NCI-H1417 treated with DMSO at 0.1 percent for 48 hours (cell line): Measurements from ENCODE around the gene LTK.
"Not testable (repeated sequence)": the region's sequence is repeated elsewhere in the genome, so short reads cannot be mapped to it uniquely, and the experiment has no call there.

Experiments used
- DNase-seq: peaks from one replicate; lab custom pipeline; 2025; lab: John Stamatoyannopoulos, UW

LTK gene

DNA sequence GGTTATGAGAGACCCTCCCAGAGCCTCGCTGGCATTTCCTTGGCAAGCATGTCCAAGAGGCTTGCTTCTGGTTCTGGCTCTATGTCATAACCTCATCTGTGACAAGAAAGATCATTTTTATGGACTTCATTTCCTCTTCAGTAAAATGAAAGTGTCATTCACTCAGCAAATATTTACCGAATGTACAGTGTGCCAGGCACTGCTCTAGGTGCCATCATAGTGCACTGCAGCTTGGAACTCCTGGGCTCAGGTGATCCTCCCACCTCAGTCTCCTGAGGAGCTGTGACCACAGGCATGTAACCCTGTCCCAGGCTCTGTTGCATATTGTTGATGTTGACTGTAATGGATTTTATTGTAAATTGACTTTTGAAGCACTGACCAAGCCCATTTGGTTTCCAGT lies 38.7 kb downstream of the LTK start:
- no peak for DNase-seq

DNA sequence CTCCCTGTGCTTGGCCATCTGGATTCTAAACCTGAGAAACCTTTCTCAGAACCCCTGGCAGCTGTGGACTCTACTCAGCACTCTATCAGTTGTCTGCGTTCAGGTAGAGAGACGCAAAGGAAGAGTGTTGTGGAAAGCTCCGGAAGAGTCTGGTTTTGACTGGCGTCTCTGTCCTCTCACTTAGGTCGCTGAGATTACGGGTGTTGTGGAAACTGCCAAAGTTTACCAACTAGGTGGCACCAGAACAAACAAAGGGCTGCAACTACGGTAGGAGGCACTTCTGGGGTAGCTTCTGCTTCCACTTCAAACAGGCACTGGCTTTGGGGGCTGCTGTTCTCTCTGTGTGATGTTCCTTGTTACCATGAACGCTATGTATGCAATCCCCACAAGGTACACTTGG lies 39.2 kb downstream of the LTK start:
- no peak for DNase-seq

DNA sequence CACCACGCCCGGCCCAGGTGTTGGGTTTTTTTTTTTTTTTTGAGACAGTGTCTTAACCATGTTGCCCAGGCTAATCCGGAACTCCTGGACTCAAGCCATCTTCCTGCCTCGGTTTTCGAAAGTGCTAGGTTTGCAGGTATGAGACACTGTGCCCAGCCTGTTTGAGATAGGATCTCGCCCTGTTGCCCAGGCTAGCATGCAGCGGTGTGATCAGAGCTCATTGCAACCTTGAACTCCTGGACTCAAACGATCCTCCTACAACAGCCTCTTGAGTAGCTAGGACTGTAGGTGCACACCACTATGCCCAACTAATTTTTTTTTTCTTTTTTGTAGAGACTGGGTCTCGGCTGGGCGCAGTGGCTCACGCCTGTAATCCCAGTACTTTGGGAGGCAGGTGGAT lies 40.2 kb downstream of the LTK start:
- DNase-seq, result no peak

DNA sequence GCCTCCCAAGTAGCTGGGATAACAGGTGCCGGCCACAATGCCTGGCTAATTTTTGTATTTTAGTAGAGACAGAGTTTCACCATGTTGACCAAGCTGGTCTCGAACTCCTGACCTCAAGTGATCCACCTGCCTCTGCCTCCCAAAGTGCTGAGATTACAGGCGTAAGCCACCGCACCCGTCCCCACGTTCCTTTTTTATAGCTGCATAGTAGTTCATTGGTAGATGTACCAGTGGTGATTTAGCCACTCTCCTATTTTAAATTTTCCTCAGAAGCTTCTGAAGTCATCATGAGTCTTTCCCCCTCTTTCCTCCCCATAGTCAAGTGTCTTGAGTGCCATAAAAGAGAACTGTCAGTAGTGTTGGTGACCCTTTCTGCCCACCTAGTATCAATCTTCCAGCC lies 44.0 kb downstream of the LTK start:
- DNase-seq, result not testable (repeated sequence)

DNA sequence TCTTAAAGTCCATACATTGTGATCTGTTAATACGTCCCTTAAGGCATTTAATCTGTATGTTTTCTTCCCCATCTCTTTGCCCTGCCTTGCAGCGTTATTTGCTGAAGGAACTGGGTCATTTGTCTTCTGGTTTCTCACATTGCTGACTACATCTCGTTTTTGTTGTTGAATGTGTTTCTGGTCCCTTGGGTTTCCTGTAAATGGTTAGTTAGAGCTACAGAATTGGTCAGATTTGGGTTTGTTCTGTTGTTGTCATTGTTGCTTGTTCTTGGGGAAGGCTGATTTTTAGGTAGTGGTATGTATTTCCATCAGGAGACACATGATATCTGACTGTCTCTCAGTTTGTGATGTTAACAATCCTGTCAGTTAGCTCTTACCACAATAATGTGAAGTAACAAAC lies 46.9 kb downstream of the LTK start:
- no peak for DNase-seq

DNA sequence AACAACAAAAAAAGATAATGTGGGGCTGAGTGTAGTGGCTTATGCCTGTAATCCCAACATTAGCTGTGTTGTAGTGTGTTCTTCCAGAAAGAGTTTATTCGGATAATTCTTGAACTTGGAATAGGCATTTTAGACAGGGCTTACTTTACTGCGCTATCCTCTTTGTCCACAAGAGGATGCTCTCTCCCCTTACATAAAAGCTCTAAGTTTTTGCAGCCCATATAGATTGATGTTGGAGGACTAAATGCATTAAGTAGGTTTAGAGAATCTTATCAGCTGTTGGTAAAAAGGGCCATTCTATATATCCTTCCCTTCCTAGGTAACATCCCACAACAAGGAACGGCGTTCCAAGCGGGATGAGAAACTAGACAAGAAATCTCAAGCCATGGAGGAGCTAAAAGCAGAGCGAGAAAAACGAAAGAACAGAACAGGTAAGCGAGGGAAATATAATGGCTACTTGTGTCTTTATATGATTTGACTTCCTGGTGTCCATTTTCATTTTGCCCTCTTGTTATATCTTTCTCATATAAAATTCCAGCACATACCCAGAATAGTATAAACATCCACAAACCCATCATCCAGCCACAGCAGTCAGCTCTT lies 47.7 kb downstream of the LTK start:
- DNase-seq, result no peak

DNA sequence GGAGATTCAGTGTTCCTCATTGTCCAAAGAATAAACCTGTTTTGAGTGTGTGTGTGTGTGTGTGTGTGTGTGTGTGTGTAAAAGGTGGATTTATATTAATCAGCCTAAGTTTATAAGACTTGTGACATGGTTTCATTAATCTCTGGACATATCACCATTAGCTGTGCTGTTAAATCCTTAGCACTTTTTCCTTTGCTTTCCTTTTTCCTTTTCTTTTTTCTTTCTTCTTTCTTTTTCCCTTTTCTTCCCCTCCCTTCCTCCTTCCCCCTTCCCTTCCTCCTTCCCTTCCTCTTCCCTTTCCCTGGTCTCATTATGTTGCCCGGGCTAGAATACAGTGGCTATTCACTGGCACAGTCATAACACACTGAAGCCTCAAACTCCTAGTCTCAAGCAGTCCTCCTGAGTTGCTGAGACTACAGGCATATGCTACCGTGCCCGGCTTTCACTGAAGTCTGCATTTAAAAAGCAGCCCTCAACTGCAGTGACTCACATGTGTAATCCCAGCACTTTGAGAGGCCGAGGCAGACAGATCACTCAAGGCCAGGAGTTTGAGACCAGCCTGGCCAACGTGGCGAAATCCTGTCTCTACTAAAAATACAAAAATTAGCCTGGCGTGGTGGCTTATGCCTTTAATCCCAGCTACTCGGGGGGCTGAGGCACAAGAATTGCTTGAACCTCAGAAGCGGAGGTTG lies 48.6 kb downstream of the LTK start:
- DNase-seq, result no peak

DNA sequence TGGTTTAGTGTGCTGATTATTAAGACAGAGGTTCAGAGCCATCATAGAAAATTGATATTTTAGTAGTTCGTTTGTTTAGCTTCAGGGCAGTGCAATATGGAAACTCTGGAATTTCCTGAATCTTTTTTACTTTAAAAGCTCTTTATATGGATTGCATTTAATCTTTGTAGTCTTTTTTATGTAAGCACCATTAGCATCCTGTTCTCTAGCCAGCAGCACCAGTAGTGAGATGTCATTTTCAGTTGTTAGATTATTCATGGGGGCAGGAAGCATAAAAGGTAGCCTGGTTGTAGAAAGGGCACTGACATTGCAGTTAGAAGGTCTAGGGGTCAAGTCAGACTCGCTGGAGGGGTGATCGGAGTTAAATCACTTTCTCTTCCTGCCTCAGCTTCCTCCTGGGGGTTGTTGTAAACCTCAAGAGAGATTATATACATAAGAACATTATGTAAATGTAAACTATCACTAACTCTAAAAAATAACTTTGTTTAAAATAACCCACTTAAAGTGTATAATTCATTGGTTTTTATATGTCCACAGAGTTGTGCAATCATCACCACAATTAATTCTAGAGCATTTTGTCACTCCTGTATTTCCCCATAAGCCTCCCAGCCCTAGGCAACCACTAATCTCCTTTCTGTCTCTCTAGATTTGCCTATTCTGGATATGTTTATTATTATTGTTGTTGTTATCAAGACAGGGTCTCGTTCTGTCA lies 51.4 kb downstream of the LTK start:
- no peak for DNase-seq
